GM12878 (cell line): ENCODE data around the gene CEACAM4.

ENCODE experiments used
- GABPA ChIP-seq: IDR thresholded peaks from 2 replicates; pipeline ENCODE4 v1.6.1; 2014; ENCODE audit warnings: antibody characterized with exemption, low read depth, mild to moderate bottlenecking, inconsistent platforms
- TCF12 ChIP-seq: IDR thresholded peaks from 2 replicates; pipeline ENCODE4 v1.6.1; 2011; ENCODE audit warnings: low read depth, mild to moderate bottlenecking, low read length
- TF ChIP-seq, protein P1 (sequence below), 3 experiments: IDR thresholded peaks in 2 of 3; conservative IDR thresholded peaks in 1 of 3; 2 replicates each; pipeline ENCODE4 v1.5.1; 2011; ENCODE audit warnings: low read depth in 3 of 3, low read length in 3 of 3, mild to moderate bottlenecking in 3 of 3, control low read depth in 2 of 3, moderate library complexity in 2 of 3, inconsistent platforms in 1 of 3, mixed read lengths in 1 of 3; ENCODE audit not compliant: control insufficient read depth in 2 of 3, insufficient read depth in 1 of 3; ENCODE audit errors: extremely low read depth in 1 of 3

DNA sequence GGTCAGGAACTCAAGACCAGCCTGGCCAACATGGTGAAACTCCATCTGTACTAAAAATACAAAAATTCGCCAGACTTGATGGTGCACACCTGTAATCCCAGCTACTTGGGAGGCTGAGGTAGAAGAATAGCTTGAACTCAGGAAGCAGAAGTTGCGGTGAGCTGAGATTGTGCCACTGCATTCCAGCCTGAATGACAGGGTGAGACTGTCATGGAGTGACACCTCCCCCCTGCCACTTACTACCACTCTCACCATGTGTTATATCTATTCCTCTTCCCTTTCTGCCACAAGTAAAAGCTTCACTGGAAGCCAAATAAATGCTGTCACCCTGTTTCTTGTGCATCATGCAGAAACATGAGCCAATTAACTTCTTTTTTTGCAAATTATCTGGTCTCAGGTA is 10.6 kb upstream of the CEACAM4 start:
- TF ChIP-seq, protein P1, sequence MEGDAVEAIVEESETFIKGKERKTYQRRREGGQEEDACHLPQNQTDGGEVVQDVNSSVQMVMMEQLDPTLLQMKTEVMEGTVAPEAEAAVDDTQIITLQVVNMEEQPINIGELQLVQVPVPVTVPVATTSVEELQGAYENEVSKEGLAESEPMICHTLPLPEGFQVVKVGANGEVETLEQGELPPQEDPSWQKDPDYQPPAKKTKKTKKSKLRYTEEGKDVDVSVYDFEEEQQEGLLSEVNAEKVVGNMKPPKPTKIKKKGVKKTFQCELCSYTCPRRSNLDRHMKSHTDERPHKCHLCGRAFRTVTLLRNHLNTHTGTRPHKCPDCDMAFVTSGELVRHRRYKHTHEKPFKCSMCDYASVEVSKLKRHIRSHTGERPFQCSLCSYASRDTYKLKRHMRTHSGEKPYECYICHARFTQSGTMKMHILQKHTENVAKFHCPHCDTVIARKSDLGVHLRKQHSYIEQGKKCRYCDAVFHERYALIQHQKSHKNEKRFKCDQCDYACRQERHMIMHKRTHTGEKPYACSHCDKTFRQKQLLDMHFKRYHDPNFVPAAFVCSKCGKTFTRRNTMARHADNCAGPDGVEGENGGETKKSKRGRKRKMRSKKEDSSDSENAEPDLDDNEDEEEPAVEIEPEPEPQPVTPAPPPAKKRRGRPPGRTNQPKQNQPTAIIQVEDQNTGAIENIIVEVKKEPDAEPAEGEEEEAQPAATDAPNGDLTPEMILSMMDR (IDR thresholded peaks at IDR 0.05 in 2 of 3, conservative IDR thresholded peaks at IDR 0.05 in 1 of 3; ENCODE audit: control insufficient read depth in 2 of 3, extremely low read depth in 1 of 3, insufficient read depth in 1 of 3, low read depth in 3 of 3, low read length in 3 of 3): no peak
- TF ChIP-seq TCF12: no peak
- TF ChIP-seq GABPA: no peak
